Activated CD8-positive, alpha-beta memory T cell treated with anti-CD3 and anti-CD28 coated beads for 36 hours (primary cell): ENCODE results near the gene SELP. TPM values are rescaled to one million over a fixed set of nuclear protein-coding genes. Genes with fewer than 3 reads are reported as not detected.
"Not testable (repeated sequence)": the region's sequence is repeated elsewhere in the genome, so short reads cannot be mapped to it uniquely, and the experiment has no call there.

ENCODE experiments used
- CTCF ChIA-PET: fragments of 350-600 bp; sonication (Branson Sonifier 250); formaldehyde crosslinking; loops from one replicate; lab custom pipeline; 2021; ENCODE audit warnings: antibody characterized with exemption; lab: Charles Lee
- POLR2A ChIA-PET: fragments of 350-600 bp; sonication (Branson Sonifier 250); formaldehyde crosslinking; loops from one replicate; lab custom pipeline; 2021; ENCODE audit warnings: antibody characterized with exemption; lab: Charles Lee
- total RNA-seq, 2 experiments: library from RNA; stranded (reverse); gene quantifications; one replicate each; pipeline ENCODE4 v1.2.3, GENCODE V29; 2021

Gene SELP
- total RNA-seq, result under 1 TPM; 0.08 to 0.15 TPM

DNA sequence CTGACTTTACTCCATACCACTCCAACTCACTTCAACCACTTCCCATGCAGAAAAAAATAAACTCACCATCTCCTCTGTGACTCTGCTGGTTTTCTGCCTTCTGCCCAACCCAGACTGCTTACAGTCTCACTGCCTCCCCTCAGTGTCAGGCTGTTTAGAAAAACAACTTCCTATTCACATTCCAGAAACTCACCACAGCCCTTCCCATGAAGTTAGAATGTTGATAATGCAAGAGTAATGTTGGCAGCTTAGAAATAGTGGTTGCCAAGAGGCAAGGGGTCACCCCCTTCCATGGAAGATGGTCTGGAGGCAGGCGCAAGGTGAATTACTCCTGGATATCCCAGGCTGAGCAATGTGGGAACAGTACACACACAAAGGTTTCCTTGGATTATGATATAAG, at the start of gene SELP:
Gene SELP (minus strand): TSS at position 119 of the 400 bp plus-strand sequence. CDS start 50 bp downstream, at position 69.
- CTCF ChIA-PET, result no interaction called here
- POLR2A ChIA-PET, result no interaction called here

DNA sequence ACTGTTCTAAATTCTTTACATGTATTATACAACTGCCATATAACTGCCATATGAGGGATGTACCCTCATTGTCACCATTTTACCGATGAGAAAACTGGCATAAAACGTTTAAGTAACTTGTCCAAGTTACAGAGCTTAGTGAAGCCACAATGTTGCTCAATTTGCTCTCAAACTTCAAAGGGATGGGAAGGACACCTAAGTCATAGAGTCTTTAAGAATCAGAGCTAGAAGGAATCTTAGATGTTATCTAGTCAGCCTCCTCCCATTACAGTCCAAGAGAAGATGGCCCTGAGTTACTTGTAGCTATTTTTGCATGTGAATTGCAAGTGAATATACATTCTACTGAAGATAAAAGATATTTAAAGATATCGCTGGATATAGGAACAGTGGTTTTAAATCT, 49.8 kb upstream of the SELP start:
- ChIA-PET POLR2A (no interaction called here), CTCF (interaction anchor here (0.8 kb wide), 1 partner anchor 12 kb away, joined by 3 read pairs; no protein-coding TSS in a partner anchor)

DNA sequence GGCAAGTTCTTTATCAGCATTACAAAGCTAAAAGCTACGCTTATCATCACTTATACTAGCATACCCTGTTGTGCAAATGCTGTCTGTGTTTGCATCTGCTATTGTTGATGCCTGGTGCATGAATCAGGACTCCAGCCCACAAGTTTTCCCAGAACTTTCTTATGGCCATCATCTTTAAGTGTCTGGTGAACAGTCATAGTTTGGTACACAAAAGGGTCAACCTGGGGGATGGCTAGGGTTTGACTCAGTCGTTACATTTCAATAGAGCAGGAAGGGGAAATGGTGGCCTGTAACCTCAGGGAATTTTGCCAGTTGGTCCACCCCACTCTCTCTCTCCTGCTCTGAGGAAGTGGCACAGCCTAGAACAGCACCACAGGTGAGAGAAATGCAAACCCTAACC, 46.1 kb upstream of the SELP start:
- CTCF ChIA-PET, result no interaction called here
- POLR2A ChIA-PET, result no interaction called here

DNA sequence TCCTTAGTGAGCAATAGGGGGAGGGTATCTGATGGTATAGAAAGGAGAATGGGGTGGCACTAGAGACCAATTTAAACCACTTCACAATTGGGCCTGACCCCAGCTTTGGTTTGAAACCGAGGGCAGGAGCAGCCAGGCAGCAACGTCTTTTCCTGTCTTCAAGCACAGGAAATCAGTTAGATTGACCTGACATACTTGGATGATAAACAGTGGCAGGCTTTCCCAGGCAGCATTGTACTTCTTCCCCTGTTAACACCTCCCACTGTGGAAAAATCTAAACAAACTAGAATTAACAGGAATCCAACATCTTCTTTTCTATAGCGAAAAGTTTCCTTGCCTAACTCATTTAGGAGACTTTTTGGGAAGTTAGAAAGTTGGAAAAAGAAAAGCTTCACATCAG, 40.9 kb upstream of the SELP start:
- ChIA-PET POLR2A (no interaction called here), CTCF (no interaction called here)

DNA sequence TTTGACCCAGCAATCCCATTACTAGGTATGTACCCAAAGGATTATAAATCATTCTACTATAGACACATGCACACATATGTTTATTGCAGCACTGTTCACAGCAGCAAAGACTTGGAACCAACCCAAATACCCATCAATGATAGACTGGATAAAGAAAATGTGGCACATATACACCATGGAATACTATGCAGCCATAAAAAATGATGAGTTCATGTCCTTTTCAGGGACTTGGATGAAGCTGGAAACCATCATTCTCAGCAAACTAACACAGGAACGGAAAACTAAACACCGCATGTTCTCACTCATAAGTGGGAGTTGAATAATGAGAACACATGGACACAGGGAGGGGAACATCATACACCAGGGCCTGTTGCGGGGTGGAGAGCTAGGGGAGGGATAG, 40.3 kb upstream of the SELP start:
- POLR2A ChIA-PET, CTCF ChIA-PET: not testable (repeated sequence)

DNA sequence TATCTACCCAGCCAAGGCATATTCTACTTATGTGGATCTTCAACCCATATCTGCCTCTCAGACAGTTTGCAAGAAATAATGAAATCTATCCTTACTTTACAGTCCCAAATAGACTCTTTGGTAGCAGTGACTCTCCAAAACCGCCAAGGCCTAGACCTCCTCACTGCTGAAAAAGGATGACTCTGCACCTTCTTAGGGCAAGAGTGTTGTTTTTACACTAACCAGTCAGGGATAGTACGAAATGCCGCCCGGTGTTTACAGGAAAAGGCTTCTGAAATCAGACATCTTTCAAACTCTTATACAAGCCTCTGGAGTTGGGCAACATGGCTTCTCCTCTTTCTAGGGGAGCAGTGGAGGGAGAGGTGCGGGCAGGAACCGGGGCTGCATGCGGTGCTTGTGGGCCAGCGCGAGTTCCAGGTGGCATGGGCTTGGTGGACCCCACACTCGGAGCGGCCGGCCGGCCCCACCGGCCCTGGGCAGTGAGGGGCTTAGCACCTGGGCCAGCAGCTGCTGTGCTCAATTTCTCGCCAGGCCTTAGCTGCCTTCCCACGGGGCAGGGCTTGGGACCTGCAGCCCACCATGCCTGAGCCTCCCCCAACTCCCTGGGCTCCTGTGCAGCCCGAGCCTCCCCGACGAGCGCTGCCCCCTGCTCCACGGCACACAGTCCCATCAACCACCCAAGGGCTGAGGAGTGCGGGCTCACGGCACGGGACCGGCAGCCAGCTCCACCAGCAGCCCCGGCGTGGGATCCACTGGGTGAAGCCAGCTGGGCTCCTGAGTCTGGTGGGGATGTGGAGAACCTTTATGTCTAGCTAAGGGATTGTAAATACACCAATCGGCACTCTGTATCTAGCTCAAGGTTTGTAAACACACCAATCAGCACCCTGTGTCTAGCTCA, 38.0 kb upstream of the SELP start:
- POLR2A ChIA-PET, CTCF ChIA-PET: not testable (repeated sequence)

DNA sequence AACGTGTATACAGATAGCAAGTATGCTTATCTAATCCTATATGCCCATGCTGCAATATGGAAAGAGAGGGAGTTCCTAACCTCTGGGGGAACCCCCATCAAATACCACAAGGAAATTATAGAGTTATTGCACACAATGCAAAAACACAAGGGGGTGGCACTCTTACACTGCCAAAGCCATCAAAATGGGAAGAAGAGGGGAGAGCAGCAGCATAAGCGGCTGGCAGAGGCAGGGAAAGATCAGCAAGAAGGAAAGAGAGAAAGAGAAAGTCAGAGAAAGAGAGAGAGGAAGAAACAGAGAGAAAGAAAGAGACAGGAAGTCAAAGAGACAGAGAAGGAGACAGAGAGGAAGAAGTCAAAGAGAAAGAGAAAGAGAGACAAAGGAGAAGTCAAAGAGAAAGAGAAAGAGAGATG, 37.3 kb upstream of the SELP start:
- POLR2A ChIA-PET, CTCF ChIA-PET: not testable (repeated sequence)

DNA sequence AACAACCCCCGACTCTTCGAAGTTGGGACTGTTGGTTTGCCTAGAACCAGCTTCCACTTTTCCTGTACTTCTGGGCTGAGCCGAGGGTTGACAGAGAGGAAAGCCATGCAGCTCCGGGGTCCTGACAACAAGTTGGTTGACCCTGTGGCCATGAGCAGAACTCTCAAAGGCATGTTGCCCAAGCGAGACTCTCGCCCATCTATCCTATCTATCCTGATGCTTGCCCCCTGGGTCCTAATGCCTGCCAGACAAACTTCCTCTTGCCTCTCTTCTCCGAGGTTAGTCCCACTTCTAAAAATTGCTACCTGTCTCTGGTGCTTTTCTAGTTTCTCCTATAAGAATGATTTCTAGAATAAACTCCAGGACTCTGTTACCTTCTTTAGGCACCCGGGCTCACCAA, 32.8 kb upstream of the SELP start:
- POLR2A ChIA-PET, CTCF ChIA-PET: not testable (repeated sequence)

DNA sequence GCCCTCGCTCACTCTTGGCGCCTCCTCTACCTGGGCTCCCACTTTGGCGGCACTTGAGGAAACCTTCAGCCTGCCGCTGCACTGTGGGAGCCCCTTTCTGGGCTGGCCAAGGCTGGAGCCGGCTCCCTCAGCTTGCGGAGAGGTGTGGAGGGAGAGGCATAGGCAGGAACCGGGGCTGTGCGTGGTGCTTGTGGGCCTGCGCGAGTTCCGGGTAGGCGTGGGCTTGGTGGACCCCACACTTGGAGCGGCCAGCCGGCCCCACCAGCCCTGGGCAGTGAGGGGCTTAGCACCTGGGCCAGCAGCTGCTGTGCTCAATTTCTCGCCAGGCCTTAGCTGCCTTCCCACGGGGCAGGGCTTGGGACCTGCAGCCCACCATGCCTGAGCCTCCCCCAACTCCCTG, 31.1 kb upstream of the SELP start:
- POLR2A ChIA-PET, CTCF ChIA-PET: not testable (repeated sequence)

DNA sequence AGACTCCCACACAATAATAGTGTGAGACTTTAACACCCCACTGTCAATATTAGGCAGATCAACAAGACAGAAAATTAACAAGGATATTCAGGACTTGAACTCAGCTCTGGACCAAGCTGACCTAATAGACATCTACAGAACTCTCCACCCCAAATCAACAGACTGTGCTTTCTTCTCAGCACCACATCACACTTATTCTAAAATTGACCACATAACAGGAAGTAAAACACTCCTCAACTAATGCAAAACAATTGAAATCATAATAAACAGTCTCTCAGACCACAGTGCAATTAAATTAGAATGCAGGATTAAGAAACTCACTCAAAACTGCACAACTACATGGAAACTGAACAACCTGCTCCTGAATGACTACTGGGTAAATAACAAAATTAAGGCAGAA, 28.9 kb upstream of the SELP start:
- POLR2A ChIA-PET, CTCF ChIA-PET: not testable (repeated sequence)

DNA sequence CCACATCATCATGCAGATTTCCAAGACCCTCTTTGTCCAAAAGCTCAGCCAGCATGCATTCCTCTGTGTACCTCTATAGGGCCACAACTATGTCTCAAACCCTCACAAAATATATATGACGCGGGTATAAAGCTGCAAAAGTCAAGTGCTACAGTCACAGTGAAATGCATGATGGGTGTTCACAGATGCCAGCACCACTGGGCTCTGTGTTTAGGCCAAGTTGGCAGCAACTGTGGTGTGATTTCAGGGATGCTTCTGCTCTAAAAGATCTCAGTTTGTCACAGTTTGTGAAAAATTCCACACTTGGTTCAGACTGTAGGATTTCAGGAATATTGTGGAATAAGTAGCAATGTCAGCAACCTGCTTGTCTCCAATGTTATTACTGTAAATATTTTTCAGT, 23.9 kb upstream of the SELP start:
- ChIA-PET POLR2A (no interaction called here), CTCF (no interaction called here)

DNA sequence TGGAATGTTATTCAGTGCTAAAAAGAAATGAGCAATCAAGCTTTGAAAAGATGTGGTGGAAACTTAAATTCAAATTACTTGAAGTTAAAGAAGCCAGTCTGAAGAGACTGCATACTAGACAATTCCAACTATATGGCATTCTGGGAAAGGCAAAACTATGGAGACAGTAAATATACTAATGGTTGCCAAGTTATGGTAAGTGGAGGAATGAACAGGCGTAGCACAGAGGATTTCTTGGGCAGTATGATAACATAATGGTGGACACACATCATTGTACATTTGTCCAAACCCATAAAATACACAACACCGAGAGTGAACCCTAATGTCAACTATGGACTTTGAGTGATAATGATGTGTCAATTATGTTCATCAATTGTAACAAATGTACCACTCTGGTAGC, 21.1 kb upstream of the SELP start:
- POLR2A ChIA-PET, result no interaction called here
- CTCF ChIA-PET, result no interaction called here

DNA sequence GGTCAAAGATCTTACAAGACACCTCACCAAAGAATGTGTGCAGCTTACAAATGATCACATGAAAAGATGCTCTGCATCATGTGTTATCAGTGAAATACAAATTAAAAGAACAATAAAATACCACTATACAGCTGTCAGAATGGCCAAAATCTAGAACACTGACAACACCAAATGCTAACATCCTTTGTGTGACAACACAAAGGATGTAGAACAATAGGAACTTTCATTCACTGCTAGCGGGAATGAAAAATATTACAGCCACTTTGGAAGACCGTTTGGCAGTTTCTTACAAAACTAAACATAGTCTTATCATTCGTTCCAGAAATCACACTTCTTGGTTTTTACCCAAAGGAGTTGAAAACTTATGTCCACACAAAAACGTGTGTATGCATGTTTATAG, 20.6 kb upstream of the SELP start:
- CTCF ChIA-PET, result no interaction called here
- POLR2A ChIA-PET, result no interaction called here

DNA sequence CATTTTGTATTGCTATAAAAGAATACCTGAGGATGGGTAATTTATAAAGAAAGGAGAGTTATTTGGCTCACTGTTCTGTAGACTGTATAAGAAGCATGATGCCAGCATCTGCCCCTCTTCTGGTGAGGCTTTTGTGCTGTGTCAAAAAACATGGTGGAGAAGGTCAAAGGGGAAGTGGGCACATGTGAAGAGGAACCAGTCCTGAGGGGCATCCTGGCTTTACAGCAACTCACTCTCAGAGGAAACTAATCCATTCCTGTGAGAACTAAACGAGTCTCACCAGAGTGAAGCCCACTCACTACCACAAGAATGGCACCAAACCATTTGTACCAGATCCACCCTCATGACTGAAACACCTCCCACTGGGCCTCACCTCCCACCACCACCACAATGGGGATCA, 18.8 kb upstream of the SELP start:
- ChIA-PET CTCF (no interaction called here), POLR2A (no interaction called here)

DNA sequence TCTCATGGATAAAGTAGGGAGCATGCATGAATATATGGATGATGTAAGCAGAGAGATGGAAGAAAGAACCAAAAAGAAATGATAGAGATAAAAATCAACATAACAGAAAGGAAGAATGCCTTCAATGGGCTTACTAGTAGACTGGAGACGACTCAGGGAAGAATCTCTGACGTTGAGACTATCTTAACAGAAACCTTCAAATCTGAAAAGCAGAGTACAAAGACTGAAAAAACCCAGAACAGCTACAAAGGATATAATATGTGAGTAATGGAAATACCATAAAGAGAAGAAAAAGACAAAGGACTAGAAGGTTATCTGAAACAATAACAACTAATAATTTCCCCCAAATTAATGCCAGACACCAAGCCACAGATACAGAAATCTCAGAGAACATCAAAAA, 18.3 kb upstream of the SELP start:
- CTCF ChIA-PET, result no interaction called here

DNA sequence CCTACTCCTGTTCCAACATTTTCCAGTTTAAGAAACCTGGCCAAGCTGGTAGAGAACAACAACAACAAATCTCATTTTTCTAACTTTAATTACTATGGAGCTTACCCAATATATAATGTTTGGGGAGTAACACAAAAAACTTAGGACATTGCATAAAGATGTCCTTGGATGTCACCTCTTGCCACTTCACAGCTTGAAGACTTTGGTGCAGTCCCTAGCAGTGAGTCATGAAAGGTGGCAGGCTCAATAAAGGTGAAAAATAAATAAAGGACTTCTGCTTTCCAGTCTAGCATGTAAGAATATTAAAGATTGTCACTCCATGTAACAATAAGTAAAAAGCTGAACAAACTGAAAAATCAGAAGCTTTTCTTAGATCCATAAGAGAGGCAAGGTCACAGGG, 17.6 kb upstream of the SELP start:
- CTCF ChIA-PET, result no interaction called here
- POLR2A ChIA-PET, result no interaction called here

More for the DNA sequence above, 18.3 kb upstream of the SELP start:
- POLR2A ChIA-PET, result no interaction called here

DNA sequence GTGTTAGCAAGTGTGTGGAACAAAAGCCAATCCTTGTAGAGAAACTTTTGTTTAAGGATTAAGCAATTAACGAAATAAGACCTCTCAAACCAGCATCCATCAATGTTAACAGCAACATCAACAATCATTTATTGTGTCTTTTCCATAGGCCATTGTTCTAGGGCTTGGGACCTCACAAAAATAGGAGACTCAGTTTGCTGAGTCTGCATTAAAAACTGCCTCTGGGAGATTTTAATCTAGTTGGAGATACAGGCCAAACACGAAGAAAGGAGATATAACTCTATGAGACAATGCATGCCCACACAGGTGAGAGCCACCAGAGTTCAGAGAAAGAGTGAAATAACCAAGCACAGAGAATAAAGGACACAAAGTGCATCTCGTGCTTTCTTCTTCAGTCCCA, 14.4 kb upstream of the SELP start:
- ChIA-PET CTCF (interaction anchor here (0.7 kb wide), 1 partner anchor 1090 kb away, joined by 3 read pairs; no protein-coding TSS in a partner anchor), POLR2A (no interaction called here)

DNA sequence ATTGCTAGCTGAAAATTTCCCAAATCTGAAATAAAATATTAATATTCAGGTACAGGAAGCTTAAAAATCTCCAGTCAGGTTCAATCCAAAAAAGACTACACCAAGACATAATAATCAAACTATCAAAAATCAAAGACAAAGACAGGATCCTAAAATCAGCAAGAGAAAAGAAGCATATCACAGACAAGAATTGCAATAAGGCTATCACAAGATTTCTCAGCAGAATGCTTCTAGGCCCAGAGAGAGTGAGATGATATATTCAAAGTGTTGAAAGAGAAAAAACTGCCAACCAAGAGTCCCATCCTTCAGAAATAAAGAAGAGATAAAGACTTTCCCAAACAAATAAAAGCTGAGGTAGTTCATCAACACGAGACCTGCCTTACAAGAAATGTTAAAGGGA, 5.0 kb upstream of the SELP start:
- POLR2A ChIA-PET, result no interaction called here

DNA sequence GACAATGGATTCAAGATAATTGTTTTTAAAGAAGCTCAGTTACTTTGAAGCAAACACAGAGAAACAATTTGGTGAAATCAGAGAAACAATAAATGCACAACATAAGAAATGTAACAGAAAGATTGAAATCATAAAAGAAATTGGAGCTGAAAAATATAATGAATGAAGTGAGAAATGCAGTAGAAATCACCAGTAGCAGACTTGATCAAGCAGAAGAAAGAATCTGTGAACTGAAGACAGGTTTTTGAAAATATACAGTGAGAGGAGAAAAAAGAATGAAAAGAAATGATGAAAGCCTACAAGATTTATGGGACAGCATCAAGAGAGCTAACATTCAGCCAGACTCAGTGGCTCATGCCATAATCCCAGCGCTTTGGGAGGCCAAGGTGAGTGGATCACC, 4.2 kb upstream of the SELP start:
- ChIA-PET POLR2A (no interaction called here), CTCF (no interaction called here)

More for the DNA sequence above, 5.0 kb upstream of the SELP start:
- CTCF ChIA-PET, result no interaction called here

DNA sequence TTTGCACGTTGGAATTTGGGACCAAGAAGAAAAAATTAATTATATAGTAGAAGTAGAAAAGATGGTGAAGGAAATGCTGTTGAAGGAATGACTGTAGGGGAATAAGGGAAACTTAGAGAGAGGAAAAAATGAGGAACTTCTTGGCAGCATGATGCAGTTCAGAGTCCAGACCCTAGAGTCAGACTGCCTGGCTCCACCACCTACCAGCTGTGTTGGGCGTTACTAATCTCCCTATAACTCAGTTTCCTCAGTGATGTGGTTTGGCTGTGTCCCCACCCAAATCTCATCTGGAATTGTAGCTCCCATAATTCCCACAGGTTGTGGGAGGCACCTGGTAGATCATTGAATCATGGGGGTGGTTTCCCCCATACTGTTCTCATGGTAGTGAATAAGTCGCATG, 1.3 kb upstream of the SELP start:
- POLR2A ChIA-PET, result no interaction called here
- CTCF ChIA-PET, result no interaction called here

DNA sequence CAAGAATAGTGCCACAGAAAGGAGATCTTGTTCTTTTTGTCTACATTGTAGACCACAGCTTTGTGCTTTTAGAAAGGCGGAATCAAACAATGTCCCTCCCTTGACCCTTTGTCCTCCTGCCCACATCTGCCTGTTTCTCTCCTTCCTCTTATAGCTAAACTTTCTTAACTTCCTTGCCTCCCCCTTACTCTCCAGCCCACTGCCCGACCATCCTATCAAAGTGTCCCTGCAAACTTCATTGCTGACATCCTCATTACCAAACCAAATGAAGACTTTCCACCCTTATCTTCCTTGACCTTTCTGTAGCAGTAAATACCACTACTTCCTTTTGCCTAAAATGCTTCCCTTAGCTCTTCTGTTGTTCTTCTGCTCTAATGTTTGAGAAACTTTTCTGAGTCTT, 5.0 kb downstream of the SELP start:
- ChIA-PET POLR2A (no interaction called here), CTCF (no interaction called here)
